GM23338 (cell line): Measurements from ENCODE around the gene SMARCA5. TPM values are rescaled to one million over a fixed set of nuclear protein-coding genes. Genes with fewer than 3 reads are reported as not detected.

Experiments
- ATAC-seq: fragments of 200-7000 bp; cut with Tn5 transposase; 3 replicates; pipeline ENCODE4 v1.9.1; 2020
- DNase-seq: peaks from one replicate; pipeline ENCODE4 v3.0.0-alpha.2; 2015; ENCODE audit warnings: low spot score
- H2AFZ ChIP-seq: fragments of 200-600 bp; sonication (generic); 2 replicates; pipeline ENCODE4 v1.8.0; 2016; ENCODE audit warnings: antibody characterized with exemption, mild to moderate bottlenecking, moderate library complexity
- H3F3A ChIP-seq: fragments of 200-600 bp; sonication (generic); replicated peaks from 2 replicates; pipeline ENCODE4 v1.8.0; 2017; ENCODE audit warnings: antibody characterized with exemption, mixed run types, low read depth
- H3K27ac ChIP-seq: fragments of 200-600 bp; sonication (generic); 2 replicates; pipeline ENCODE4 v1.6.1; 2016; ENCODE audit warnings: low read depth
- H3K27me3 ChIP-seq: fragments of 200-600 bp; sonication (generic); 2 replicates; pipeline ENCODE4 v1.8.0; 2016; ENCODE audit warnings: mild to moderate bottlenecking, mixed run types, moderate library complexity; ENCODE audit not compliant: insufficient read depth
- H3K36me3 ChIP-seq: fragments of 200-600 bp; sonication (generic); 2 replicates; pipeline ENCODE4 v1.8.0; 2016; ENCODE audit warnings: mild to moderate bottlenecking; ENCODE audit not compliant: insufficient read depth
- H3K4me1 ChIP-seq: fragments of 200-600 bp; sonication (generic); 2 replicates; pipeline ENCODE4 v1.8.0; 2016; ENCODE audit warnings: mild to moderate bottlenecking, moderate library complexity; ENCODE audit not compliant: insufficient read depth
- H3K4me2 ChIP-seq: fragments of 200-600 bp; sonication (generic); 2 replicates; pipeline ENCODE4 v1.7.1; 2017; ENCODE audit warnings: mixed run types
- H3K4me3 ChIP-seq: fragments of 200-600 bp; sonication (generic); 2 replicates; pipeline ENCODE4 v1.6.1; 2016; ENCODE audit warnings: mixed run types
- H3K79me2 ChIP-seq: fragments of 200-600 bp; sonication (generic); replicated peaks from 2 replicates; pipeline ENCODE4 v1.8.0; 2017; ENCODE audit warnings: mild to moderate bottlenecking; ENCODE audit not compliant: insufficient read depth
- H3K9me2 ChIP-seq: fragments of 200-600 bp; sonication (generic); 2 replicates; pipeline ENCODE4 v1.8.0; 2017; ENCODE audit not compliant: insufficient read depth
- H4K20me1 ChIP-seq: fragments of 200-600 bp; sonication (generic); replicated peaks from 2 replicates; pipeline ENCODE4 v1.8.0; 2017; ENCODE audit warnings: mild to moderate bottlenecking; ENCODE audit not compliant: insufficient read depth
- H3K27ac Mint-ChIP-seq: 2 replicates; pipeline ENCODE4 v1.8.0; 2020; ENCODE audit warnings: inconsistent platforms, mild to moderate bottlenecking, moderate library complexity, mixed read lengths
- H3K27me3 Mint-ChIP-seq: 3 replicates; pipeline ENCODE4 v1.8.0; 2022; ENCODE audit warnings: low read depth, mild to moderate bottlenecking, moderate library complexity, mixed read lengths, inconsistent platforms; ENCODE audit not compliant: insufficient read depth, poor library complexity
- H3K36me3 Mint-ChIP-seq: 3 replicates; pipeline ENCODE4 v1.8.0; 2021; ENCODE audit warnings: low read depth, mild to moderate bottlenecking, inconsistent platforms, moderate library complexity, mixed read lengths
- H3K4me1 Mint-ChIP-seq: 3 replicates; pipeline ENCODE4 v1.8.0; 2020; ENCODE audit warnings: mild to moderate bottlenecking, inconsistent platforms, mixed read lengths
- H3K4me3 Mint-ChIP-seq: 3 replicates; pipeline ENCODE4 v1.8.0; 2021; ENCODE audit warnings: moderate library complexity, mild to moderate bottlenecking, inconsistent platforms, mixed read lengths
- H3K9me3 Mint-ChIP-seq: 3 replicates; pipeline ENCODE4 v1.8.0; 2020; ENCODE audit warnings: moderate library complexity, mild to moderate bottlenecking, inconsistent platforms, mixed read lengths
- CREB1 ChIP-seq: fragments of 250-450 bp; sonication (Bioruptor Pico); IDR thresholded peaks from 2 replicates; pipeline ENCODE4 v1.5.0; 2020; ENCODE audit warnings: low read depth, mild to moderate bottlenecking, moderate library complexity
- ETS1 ChIP-seq: IDR thresholded peaks from 2 replicates; pipeline ENCODE4 v1.6.1; 2016; ENCODE audit warnings: antibody characterized with exemption
- EZH2 ChIP-seq: fragments of 200-600 bp; sonication (generic); IDR thresholded peaks from one replicate; pipeline ENCODE4 v1.8.0; 2017; ENCODE audit warnings: antibody characterized with exemption, mild to moderate bottlenecking, low read depth; ENCODE audit not compliant: unreplicated experiment
- JUNB ChIP-seq: IDR thresholded peaks from one replicate; pipeline ENCODE4 v1.6.1; 2016; ENCODE audit warnings: antibody characterized with exemption; ENCODE audit not compliant: unreplicated experiment
- NANOG ChIP-seq: IDR thresholded peaks from 2 replicates; pipeline ENCODE4 v1.6.1; 2016; ENCODE audit warnings: antibody characterized with exemption, borderline replicate concordance
- POLR2AphosphoS5 ChIP-seq: IDR thresholded peaks from 2 replicates; pipeline ENCODE4 v1.6.1; 2016; ENCODE audit warnings: antibody characterized with exemption, low read depth
- STAT1 ChIP-seq: IDR thresholded peaks from one replicate; pipeline ENCODE4 v1.6.1; 2016; ENCODE audit warnings: antibody characterized with exemption; ENCODE audit not compliant: unreplicated experiment
- ZNF462 ChIP-seq: fragments of 250-450 bp; sonication (Bioruptor Pico); IDR thresholded peaks from 2 replicates; pipeline ENCODE4 v1.5.0; 2020; ENCODE audit warnings: mild to moderate bottlenecking, moderate library complexity
- polyA plus RNA-seq: library from polyadenylated mRNA; unstranded; fragments of >200 nt; fragmentation: Nextera tagmentation; extraction: Ambion mirVana; gene quantifications from 2 replicates; pipeline ENCODE4 v1.2.1, GENCODE V29; 2016
- total RNA-seq: library from RNA; depleted of rRNA; stranded (reverse); fragments of >200 nt; shearing (Covaris generic); gene quantifications from 2 replicates; pipeline ENCODE4 v1.2.3, GENCODE V29; 2014

Gene SMARCA5
- total and polyA plus RNA-seq, 2 experiments from 2014 or later: 101 to 103 TPM

GRCh38 chr4:143597276-143597675 is 83.8 kb downstream of the SMARCA5 start:
- H3K27me3 Mint-ChIP-seq: no peaks in the 10 kb centered on the region
- ATAC-seq (no peak), DNase-seq (no peak)
- H3K9me2 ChIP-seq: peaks cover 4% of the 10 kb centered on the region; the same call in 1 of the 2 replicates
- no peak overlapping the region for H3K27ac ChIP-seq
- H3K4me3 Mint-ChIP-seq: no peak overlapping the region
- H3K4me1 Mint-ChIP-seq: peaks cover 2% of the 10 kb centered on the region; the same call in 2 of the 3 replicates
- H3K27ac Mint-ChIP-seq: no peak overlapping the region
- H3K4me1 ChIP-seq: no peaks in the 10 kb centered on the region
- TF ChIP-seq EZH2: no peak
- no peak for TF ChIP-seq POLR2AphosphoS5
- TF ChIP-seq NANOG: no peak
- TF ChIP-seq CREB1 (CRISPR knock-in tag): no peak
- no peak for TF ChIP-seq STAT1
- no peak for TF ChIP-seq JUNB
- no peak for TF ChIP-seq ETS1
- TF ChIP-seq ZNF462 (CRISPR knock-in tag): no peak
- no peak overlapping the region for H3K4me3 ChIP-seq
- H3K9me3 Mint-ChIP-seq: peaks cover 19% of the 10 kb centered on the region
- H2AFZ ChIP-seq: no peak overlapping the region
- H3K79me2 ChIP-seq: no peaks in the 10 kb centered on the region
- no peaks in the 10 kb centered on the region for H4K20me1 ChIP-seq
- H3K36me3 ChIP-seq: peaks cover 4% of the 10 kb centered on the region; the same call in 1 of the 2 replicates
- H3F3A ChIP-seq: no peaks in the 10 kb centered on the region
- H3K36me3 Mint-ChIP-seq: peaks cover 12% of the 10 kb centered on the region
- no peaks in the 10 kb centered on the region for H3K27me3 ChIP-seq
- no peak overlapping the region for H3K4me2 ChIP-seq
